ENCODE results near the gene NPR2. TPM values are rescaled to one million over a fixed set of nuclear protein-coding genes. Genes with fewer than 3 reads are reported as not detected.

Gene NPR2
- total RNA-seq, 2 experiments from 2014 or later, result 8.9 to 9.6 TPM

DNA sequence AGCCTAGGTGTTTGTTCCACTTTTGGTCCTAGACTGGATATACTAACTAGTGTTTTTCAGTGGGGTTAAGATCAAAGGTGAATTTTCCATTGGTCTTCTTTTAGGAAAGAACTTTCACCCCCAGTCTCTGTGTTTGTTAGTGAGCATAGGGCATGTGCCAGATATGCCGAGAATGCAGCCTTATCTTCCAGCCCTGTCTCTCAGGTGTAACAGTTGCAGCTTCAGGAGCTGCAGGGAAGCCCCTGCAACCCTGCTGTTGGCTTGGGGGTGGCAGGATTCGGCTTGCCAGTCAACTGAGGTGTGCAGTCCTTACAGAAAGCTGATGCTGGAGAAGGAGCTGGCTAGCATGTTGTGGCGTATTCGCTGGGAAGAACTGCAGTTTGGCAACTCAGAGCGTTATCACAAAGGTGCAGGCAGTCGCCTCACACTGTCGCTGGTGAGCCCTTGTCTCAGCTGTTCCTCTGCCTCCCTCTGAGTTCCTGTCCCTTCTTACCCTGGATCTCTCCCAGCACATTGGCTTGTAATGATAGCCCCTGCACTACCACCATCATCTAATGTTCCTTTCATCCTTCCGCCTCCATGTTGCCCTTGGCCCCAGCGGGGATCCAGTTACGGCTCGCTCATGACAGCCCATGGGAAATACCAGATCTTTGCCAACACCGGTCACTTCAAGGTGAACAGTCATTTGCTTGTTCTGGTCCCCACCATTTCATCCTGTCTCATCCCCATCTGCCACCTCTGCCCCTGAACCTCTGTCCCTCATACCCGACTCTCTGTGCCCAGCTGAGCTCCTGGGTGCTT is 10.1 kb downstream of the NPR2 start:
- no peak overlapping the region for H3K4me3 Mint-ChIP-seq
- no peaks in the 10 kb centered on the region for H3K27me3 Mint-ChIP-seq
- H3K9me3 Mint-ChIP-seq, result no peaks in the 10 kb centered on the region
- H3K4me1 Mint-ChIP-seq (ENCODE audit: low read depth), result peaks cover 21% of the 10 kb centered on the region
- H3K36me3 Mint-ChIP-seq, result peaks cover 18% of the 10 kb centered on the region
- ChIA-PET CTCF (interaction anchor here (1.1 kb wide), 1 partner anchor 80 kb away, joined by 3 read pairs; no protein-coding TSS in a partner anchor), POLR2A (no interaction called here)
- intact Hi-C loops (cut with micrococcal nuclease), result no loop called here
- H3K27ac Mint-ChIP-seq, result no peak overlapping the region
- DNase-seq, result no peak

DNA sequence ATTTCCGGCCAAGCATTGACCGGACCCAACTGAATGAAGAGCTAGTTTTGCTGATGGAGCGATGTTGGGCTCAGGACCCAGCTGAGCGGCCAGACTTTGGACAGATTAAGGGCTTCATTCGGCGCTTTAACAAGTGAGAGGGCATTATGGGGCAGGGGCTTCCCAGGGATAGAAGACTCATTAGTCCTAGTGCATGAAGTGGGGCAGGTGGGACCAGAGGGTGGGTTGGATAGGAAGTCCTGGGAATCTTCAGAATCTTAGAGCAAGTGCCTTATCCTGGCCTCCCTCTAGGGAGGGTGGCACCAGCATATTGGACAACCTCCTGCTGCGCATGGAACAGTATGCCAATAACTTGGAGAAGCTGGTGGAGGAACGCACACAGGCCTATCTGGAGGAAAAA is 14.7 kb downstream of the NPR2 start:
- no peaks in the 10 kb centered on the region for H3K9me3 Mint-ChIP-seq
- ChIA-PET POLR2A (no interaction called here), CTCF (interaction anchor here (1.4 to 1.5 kb wide), 2 partner anchors 20 to 50 kb away, joined by 3 read pairs; no protein-coding TSS in a partner anchor)
- H3K36me3 Mint-ChIP-seq, result peaks cover 11% of the 10 kb centered on the region
- no peaks in the 10 kb centered on the region for H3K27me3 Mint-ChIP-seq
- no peak overlapping the region for H3K4me3 Mint-ChIP-seq
- H3K4me1 Mint-ChIP-seq (ENCODE audit: low read depth), result peaks cover under 1% of the 10 kb centered on the region
- H3K27ac Mint-ChIP-seq, result no peak overlapping the region
- intact Hi-C loops (cut with micrococcal nuclease), result no loop called here
- no peak for DNase-seq

GRCh38 chr9:35808433-35808832 is 17.0 kb downstream of the NPR2 start:
- Mint-ChIP-seq H3K36me3 (peaks cover under 1% of the 10 kb centered on the region), H3K9me3 (no peaks in the 10 kb centered on the region), H3K27ac (no peak overlapping the region), H3K4me1 (ENCODE audit: low read depth) (peaks cover 21% of the 10 kb centered on the region), H3K27me3 (no peaks in the 10 kb centered on the region), H3K4me3 (no peak overlapping the region)
- DNase-seq, result no peak
- intact Hi-C loops (cut with micrococcal nuclease), result no loop called here
- POLR2A ChIA-PET, result no interaction called here
- CTCF ChIA-PET, result interaction anchor here (1.7 kb wide), 1 partner anchor 18 kb away, joined by 6 read pairs; no protein-coding TSS in a partner anchor

- Mint-ChIP-seq H3K36me3 (peaks cover 4% of the 10 kb centered on the region), H3K27me3 (no peaks in the 10 kb centered on the region), H3K4me1 (ENCODE audit: low read depth) (peaks cover 29% of the 10 kb centered on the region), H3K9me3 (no peaks in the 10 kb centered on the region), H3K4me3 (no peak overlapping the region), H3K27ac (no peak overlapping the region)
- POLR2A ChIA-PET, result no interaction called here
- CTCF ChIA-PET, result no interaction called here
- intact Hi-C loops (cut with micrococcal nuclease), result no loop called here
- DNase-seq, result no peak
These were observed 18.7 kb downstream of the NPR2 start for GRCh38 chr9:35810122-35810521.

GRCh38 chr9:35811381-35812024 is 20.1 kb downstream of the NPR2 start:
- Mint-ChIP-seq H3K27me3 (no peaks in the 10 kb centered on the region), H3K4me1 (ENCODE audit: low read depth) (peaks cover 33% of the 10 kb centered on the region), H3K4me3 (peak overlapping the region; percentile 77), H3K36me3 (peaks cover 4% of the 10 kb centered on the region), H3K9me3 (no peaks in the 10 kb centered on the region), H3K27ac (peak overlapping the region; percentile 93)
- peak; percentile 15 for DNase-seq
- intact Hi-C loops (cut with micrococcal nuclease), result no loop called here
- ChIA-PET POLR2A (interaction anchor here (1.0 kb wide), 1 partner anchor 13 kb away, joined by 3 read pairs; no protein-coding TSS in a partner anchor), CTCF (interaction anchor here (0.7 to 4.6 kb wide), 9 partner anchors 13 to 200 kb away, joined by 3 to 35 read pairs (median 7); partner anchors contain the start of genes CCDC107 and RMRP)

GRCh38 chr9:35812025-35812602 is 20.7 kb downstream of the NPR2 start, which contains the start of gene SPAG8:
Gene SPAG8 (minus strand): TSS chr9:35812262. CDS start chr9:35812147, 115 bp downstream.
- H3K4me1 Mint-ChIP-seq (ENCODE audit: low read depth), result peaks cover 33% of the 10 kb centered on the region
- POLR2A ChIA-PET, result interaction anchor here (1.0 to 1.2 kb wide), 2 partner anchors 13 to 81 kb away, joined by 3 read pairs; partner anchors contain the start of gene TLN1

DNA sequence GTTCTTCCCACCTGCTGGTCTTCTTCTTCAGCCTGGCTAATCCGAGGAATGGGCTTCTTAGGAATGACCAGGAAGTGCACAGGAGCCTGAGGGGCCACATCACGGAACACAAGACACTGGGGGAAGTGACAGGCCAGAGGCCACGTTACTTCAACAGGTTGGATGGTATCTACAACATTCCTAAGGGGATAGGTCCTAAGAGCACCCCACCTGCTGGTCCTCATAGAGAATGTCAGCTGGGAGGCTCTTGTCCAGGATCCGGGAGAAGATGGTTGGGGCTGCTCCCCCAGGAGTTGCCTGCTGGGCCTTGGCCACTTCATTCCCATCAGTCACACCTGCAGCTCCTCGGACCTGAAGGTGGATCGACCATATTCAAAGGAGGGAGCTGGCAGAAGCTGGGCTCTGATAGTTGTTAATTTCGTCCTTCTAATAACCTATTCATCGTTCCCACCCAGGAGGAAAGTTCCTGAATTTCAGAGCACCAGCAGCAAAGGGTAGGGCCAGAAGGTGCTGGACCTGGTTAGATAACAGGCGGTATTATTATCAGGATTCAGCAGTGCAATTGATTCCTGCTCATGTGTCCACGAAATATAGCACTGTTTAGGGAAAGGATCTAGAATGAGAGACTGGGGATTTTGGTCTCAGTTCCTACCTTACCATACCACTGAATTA is 22.2 kb downstream of the NPR2 start:
- Mint-ChIP-seq H3K4me3 (peak overlapping the region; percentile 96), H3K27ac (peak overlapping the region; percentile 59), H3K9me3 (no peaks in the 10 kb centered on the region), H3K36me3 (peaks cover 4% of the 10 kb centered on the region), H3K27me3 (no peaks in the 10 kb centered on the region), H3K4me1 (ENCODE audit: low read depth) (peaks cover 33% of the 10 kb centered on the region)
- intact Hi-C loops (cut with micrococcal nuclease), result loop anchor here (2.0 kb wide), 2 partner anchors 35 to 155 kb away; partner anchors contain the start of genes CCDC107 and RMRP
- ChIA-PET CTCF (interaction anchor here (0.6 to 4.6 kb wide), 15 partner anchors 12 to 202 kb away, joined by 3 to 35 read pairs (median 4); partner anchors contain the start of gene FAM221B), POLR2A (interaction anchor here (1.2 to 2.0 kb wide), 4 partner anchors 15 to 84 kb away, joined by 3 to 7 read pairs (median 4); partner anchors contain the start of genes CREB3, FAM221B, TLN1 and TMEM8B)
- DNase-seq, result no peak

More at GRCh38 chr9:35812025-35812602, 20.7 kb downstream of the NPR2 start, which contains the start of gene SPAG8:
- Mint-ChIP-seq H3K4me3 (peak within 1 kb of the TSS; percentile 77), H3K27me3 (no peaks in the 10 kb centered on the region), H3K27ac (peak within 1 kb of the TSS; percentile 93), H3K36me3 (peaks cover 4% of the 10 kb centered on the region), H3K9me3 (no peaks in the 10 kb centered on the region)
- peak; percentile 97 for DNase-seq
- intact Hi-C loops (cut with micrococcal nuclease), result no loop called here
- CTCF ChIA-PET, result interaction anchor here (0.7 to 4.6 kb wide), 12 partner anchors 11 to 201 kb away, joined by 3 to 35 read pairs (median 5); partner anchors contain the start of genes CCDC107 and RMRP

DNA sequence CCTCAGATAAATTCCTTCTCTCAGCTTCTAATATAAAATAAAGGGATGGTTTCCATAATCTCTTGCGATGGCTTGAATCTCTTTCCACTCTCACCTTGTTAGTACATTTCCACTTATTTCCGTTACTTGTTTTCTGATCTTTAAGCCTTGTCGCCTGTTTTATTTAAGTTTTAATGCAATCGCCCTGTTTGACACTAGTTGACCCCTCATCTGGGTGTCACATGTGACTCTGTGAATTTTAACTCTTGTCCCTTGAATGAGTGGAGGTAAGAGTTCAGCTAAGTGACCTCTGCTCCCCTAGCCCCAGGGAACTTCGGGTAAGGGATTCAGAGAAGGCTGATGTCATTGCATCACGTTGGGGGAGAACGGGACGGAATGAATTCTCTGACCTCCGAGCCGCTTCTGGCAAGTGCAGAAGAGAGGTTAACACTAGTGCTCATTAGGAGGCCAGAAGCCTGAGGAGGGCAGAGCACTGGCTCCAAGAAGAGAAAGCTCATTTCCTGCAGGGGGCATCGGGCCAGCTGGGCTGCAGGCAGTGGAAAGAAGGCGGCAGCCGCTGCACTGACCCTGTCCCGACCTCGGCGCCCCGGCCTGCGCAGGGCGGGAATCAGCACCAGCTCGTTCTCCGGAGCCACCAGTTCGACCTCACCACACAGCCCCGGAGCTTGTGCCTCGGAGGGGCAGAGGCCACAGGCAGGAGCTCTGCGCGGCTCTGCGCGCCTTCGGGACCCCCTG is 22.9 kb downstream of the NPR2 start:
- intact Hi-C loops (cut with micrococcal nuclease), result loop anchor here (2.0 kb wide), 2 partner anchors 35 to 155 kb away; partner anchors contain the start of genes CCDC107 and RMRP
- peak overlapping the region; percentile 93 for H3K27ac Mint-ChIP-seq
- peaks cover 33% of the 10 kb centered on the region for H3K4me1 Mint-ChIP-seq (ENCODE audit: low read depth)
- POLR2A ChIA-PET, result interaction anchor here (0.6 to 2.0 kb wide), 4 partner anchors 10 to 85 kb away, joined by 3 to 7 read pairs (median 4); partner anchors contain the start of genes CREB3, FAM221B, TLN1 and TMEM8B
- no peaks in the 10 kb centered on the region for H3K9me3 Mint-ChIP-seq
- H3K27me3 Mint-ChIP-seq, result no peaks in the 10 kb centered on the region
- H3K4me3 Mint-ChIP-seq, result peak overlapping the region; percentile 96
- peaks cover 4% of the 10 kb centered on the region for H3K36me3 Mint-ChIP-seq
- CTCF ChIA-PET, result interaction anchor here (0.6 to 4.6 kb wide), 16 partner anchors 11 to 788 kb away, joined by 3 to 35 read pairs (median 4); partner anchors contain the start of gene FAM221B
- peak; percentile 66 for DNase-seq

DNA sequence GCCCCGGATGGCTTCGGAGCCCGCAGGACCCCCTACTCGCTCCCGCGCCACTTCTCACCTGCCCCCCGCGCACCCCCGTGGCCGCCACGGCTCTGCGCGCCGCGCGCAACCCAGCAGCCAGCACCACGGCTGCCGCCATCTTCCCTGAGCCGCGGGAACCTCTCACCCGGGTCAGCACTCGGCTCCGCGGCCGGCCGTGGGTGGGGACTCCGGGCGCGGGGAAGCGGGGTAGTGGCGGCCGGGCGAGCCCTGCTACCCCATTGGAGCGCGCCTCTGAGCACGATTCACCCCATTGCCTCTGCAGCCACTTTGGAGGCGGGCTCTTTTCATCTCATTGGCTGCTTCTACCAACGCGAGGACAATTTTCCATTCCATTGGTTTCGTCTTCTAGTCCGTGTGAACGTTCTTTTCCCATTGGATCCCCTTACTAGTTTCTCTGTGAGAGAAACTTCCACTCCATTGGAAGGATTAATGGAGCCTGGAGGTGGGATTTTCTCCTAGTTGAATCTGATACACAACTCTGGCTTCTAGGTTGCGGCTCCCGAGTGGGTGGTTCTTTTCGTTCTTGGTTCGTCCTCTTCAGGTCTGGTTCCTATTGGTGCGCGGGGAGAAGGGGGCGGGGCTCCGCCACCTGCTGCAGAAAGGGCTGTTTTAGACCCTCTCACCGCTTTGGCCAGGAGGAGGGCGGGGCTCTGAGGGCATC is 23.6 kb downstream of the NPR2 start, which contains the start of gene HINT2:
Gene HINT2, minus strand, starts transcription at position 202 of the 703 bp plus-strand sequence. Its CDS starts 63 bp downstream, at position 139.
- ChIA-PET POLR2A (interaction anchor here (0.6 to 2.0 kb wide), 4 partner anchors 11 to 85 kb away, joined by 3 to 7 read pairs (median 4); partner anchors contain the start of genes CREB3, FAM221B, TLN1 and TMEM8B), CTCF (interaction anchor here (0.6 to 4.6 kb wide), 12 partner anchors 11 to 788 kb away, joined by 3 to 35 read pairs (median 4); partner anchors contain the start of gene FAM221B)
- Mint-ChIP-seq H3K27me3 (no peaks in the 10 kb centered on the region), H3K4me1 (ENCODE audit: low read depth) (peaks cover 33% of the 10 kb centered on the region), H3K27ac (peak within 1 kb of the TSS; percentile 93), H3K36me3 (peaks cover 4% of the 10 kb centered on the region), H3K4me3 (peak within 1 kb of the TSS; percentile 96), H3K9me3 (no peaks in the 10 kb centered on the region)
- DNase-seq, result peak; percentile 99
- intact Hi-C loops (cut with micrococcal nuclease), result loop anchor here (1.0 to 5.0 kb wide), 8 partner anchors 11 to 703 kb away; partner anchors contain the start of genes CCDC107, CREB3, RMRP and TLN1

- ChIA-PET POLR2A (no interaction called here), CTCF (interaction anchor here (0.6 to 1.5 kb wide), 2 partner anchors 10 to 78 kb away, joined by 4 to 8 read pairs; no protein-coding TSS in a partner anchor)
- no peak overlapping the region for H3K4me3 Mint-ChIP-seq
- H3K9me3 Mint-ChIP-seq, result no peaks in the 10 kb centered on the region
- intact Hi-C loops (cut with micrococcal nuclease), result loop anchor here (5.0 kb wide), 1 partner anchor 704 kb away; no protein-coding TSS in a partner anchor
- DNase-seq, result no peak
- H3K36me3 Mint-ChIP-seq, result peaks cover 4% of the 10 kb centered on the region
- H3K27me3 Mint-ChIP-seq, result no peaks in the 10 kb centered on the region
- H3K27ac Mint-ChIP-seq, result no peak overlapping the region
- H3K4me1 Mint-ChIP-seq (ENCODE audit: low read depth), result peaks cover 26% of the 10 kb centered on the region
These were observed 25.3 kb downstream of the NPR2 start for GRCh38 chr9:35816708-35817107.
